Measurements from ENCODE around the gene WWOX.
"Not testable (repeated sequence)": the region's sequence is repeated elsewhere in the genome, so short reads cannot be mapped to it uniquely, and the experiment has no call there.

WWOX gene

DNA sequence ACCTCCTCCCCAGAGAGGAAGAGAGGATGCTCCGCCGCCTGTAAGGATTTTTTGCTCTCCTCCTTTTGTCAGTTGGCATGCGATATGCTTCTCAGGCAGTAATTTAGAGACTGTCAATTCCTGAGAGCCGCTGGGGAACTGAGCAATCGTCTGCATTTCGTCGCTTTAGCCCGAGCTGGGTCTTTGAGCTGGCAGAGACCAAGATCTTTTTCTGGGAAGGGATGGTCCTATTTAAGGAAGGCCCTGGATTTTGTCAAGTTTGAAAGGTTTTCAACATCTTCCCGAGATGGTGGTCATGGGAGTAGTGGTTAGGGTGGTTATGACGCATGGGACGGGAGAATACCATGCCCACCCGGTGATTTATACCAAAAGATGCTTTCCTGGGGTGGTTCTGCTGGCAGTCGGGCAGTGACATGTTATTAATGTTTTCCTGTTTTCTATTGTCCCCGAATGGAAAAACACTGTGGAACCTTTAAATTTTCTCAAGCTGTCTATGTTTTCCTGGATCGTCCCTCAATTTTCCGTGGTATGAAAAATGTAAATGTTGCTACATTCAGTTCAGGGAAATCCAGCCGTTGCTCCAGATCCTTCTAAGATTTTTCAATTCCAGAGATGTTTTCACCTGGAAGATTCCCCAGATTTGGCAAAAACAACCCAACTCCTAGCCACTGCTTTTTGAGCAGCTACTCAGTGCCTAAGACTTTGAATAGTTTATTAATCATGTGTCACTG lies 914.6 kb downstream of the WWOX start:
- no peak for DNase-seq (ENCODE audit: low read depth in 2 of 2)

DNA sequence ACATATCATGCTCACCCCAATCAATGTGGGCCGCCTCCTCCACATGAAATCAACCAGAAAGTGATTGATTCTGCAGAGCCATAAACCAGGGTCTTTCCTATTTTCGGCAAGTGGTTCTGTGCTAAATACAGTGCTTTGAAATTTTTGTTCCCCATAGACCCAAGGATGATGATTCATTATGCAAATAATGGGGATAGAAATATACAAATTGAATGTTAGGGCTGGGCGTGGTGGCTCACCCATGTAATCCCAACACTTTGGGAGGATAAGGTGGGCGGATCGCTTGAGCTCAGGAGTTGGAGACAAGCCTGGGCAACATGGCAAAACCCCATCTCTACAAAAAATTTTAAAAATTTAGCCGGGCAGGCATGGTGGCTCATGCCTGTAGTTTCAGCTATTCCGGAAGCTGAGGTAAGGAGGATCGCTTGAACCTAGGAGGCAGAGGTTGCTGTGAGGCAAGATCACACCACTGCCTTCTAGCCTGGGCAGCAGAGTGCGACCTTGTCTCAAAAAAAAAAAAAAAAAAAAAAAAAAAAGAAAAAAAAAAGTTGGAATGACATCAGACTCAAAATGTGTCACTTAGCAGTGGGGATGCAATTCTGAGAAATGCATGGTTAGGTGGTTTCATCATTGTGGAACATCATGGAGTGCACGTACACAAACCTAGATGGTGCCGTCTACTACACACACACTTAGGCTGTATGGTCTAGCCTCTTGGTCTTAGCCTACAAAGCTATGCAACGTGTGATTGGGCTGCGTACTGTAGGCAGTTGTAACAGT lies 919.4 kb downstream of the WWOX start:
- no peak for DNase-seq (ENCODE audit: low read depth in 2 of 2)

DNA sequence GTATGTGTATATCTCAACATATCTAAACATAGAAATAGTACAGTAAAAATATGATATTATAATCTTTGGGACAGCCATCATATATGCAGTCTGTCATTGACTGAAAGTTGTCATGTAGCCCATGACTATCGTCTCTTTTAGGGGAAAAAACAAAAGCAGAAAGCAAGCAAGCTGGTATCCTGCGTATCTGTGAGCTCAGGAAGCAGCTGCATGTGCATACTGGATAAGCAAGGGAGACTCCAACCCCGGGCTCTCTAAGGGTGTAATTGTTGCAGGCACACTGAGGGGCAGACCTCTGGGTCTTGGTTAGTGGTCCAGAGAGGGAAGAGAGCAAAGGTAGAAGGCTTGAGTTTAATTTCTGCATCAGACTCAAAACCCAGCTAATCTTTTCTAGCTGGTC lies 920.0 kb downstream of the WWOX start:
- no peak for DNase-seq (ENCODE audit: low read depth in 2 of 2)

DNA sequence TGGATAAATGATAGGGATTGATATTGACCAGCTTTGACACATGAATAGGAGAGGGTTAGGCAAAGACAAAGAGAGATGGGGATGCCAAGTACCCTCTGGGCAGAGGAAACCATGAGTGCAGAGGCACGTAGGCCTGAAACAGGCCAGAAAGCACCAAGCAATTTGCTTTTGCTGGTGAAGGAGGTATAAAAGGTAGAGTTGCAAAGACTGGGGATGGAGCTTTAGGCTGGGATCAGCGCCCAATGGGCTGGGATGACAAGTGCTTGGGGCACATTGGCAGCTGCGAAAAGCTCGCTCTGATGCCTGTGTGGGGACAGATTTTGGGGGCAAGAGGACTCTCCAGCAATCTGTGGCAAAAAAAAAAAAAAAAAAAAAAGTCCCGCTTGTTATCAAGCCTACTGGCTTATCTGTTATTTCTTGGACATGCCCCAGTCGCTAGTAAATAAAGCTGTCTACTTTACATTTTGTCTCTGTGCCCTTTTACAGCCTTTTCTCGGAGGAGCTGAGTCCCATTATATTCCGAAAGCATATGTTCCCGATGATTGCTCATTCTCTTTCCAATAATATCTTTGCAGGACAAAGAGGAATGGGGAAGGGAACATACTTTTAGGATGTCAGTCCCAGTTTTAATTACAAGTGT lies 922.7 kb downstream of the WWOX start:
- no peak for DNase-seq (ENCODE audit: low read depth in 2 of 2)

- no peak for DNase-seq (ENCODE audit: low read depth in 2 of 2)
Observed at GRCh38 chr16:79026117-79026516, 926.7 kb downstream of the WWOX start.

GRCh38 chr16:79036541-79036940 lies 937.1 kb downstream of the WWOX start:
- DNase-seq (ENCODE audit: low read depth in 2 of 2): no peak

DNA sequence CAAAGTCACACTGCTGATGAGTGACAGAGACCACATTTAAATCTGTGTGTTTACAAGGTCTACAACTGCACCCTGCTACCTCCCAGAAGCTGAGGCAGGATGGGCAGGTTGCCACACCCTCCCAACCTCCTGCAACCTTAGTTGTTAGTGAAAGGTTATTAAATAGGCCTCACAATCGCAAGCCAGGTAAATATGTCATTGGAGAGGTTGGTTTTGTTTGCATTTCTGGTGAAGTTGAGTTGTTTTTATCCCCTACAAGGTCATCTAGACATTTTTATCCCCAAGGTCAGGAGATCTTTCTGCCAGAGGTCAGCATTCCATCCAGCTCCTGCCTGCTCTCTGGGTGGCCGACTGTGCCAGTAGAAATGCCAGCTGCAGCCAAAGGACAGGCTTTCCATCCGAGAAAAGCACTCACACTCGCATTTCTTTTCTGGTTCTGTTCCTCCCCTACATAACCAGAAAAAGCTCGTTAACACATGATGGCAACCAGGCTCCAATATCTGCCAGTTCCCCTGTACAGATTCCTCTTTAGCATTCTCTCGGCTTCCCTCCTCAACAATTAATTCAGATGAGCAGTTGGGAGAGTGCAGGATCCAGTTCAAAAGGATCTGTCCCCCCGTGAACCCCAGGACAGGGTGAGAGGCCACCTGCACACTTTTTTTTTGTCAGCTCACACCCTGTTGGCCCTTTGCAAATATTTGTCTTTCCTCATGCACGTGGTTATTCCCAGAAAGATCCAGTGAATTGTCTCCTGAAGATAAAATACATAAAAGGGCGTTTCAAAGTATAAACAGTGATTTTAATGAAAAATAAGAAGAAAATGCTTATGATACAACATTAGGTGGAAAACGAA lies 938.3 kb downstream of the WWOX start:
- no peak for DNase-seq (ENCODE audit: low read depth in 2 of 2)

DNA sequence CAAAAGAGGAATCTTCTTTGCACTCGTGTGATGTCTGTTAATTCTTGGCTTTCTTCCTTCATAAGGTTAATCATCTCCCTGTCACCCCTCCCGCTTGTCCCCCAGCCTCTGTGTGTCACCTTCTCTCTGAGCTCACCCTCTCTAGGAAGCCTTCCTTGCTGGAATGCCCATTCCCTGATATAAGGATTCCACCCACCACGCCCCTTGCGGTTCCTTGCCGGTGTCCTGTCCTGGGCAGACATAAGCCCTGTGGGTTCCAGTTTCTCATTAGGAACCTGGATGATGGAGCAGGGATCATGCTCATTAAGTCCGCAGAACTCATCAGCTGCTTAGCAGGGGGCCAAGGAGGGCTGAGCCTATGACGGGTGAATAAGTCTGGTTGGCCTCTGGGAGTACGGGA lies 941.8 kb downstream of the WWOX start:
- no peak for DNase-seq (ENCODE audit: low read depth in 2 of 2)

GRCh38 chr16:79042141-79042540 lies 942.7 kb downstream of the WWOX start:
- no peak for DNase-seq (ENCODE audit: low read depth in 2 of 2)

DNA sequence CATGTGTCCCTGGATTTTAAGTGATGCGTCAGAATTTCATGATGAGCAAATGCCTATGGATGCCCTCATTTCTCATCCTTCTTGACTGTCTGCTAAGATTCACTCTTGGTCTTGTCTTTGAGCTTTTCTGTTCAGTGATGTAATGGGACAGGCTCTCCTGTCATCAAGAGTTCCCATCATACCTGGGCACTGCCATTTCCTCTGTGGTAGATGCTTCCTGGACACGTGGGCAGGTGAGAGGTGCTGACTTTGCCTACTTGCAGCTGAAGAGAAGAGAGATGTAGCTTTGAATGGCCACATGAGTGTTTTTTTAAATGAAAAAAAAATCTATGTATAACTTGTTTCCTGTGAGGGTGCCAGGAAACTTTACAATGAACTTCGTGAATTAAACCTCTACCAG lies 943.4 kb downstream of the WWOX start:
- DNase-seq (ENCODE audit: low read depth in 2 of 2): no peak

- DNase-seq (ENCODE audit: low read depth in 2 of 2): no peak
Observed at GRCh38 chr16:79045191-79045590, 945.7 kb downstream of the WWOX start.

GRCh38 chr16:79047337-79047736 lies 947.9 kb downstream of the WWOX start:
- DNase-seq (ENCODE audit: low read depth in 2 of 2): no peak

DNA sequence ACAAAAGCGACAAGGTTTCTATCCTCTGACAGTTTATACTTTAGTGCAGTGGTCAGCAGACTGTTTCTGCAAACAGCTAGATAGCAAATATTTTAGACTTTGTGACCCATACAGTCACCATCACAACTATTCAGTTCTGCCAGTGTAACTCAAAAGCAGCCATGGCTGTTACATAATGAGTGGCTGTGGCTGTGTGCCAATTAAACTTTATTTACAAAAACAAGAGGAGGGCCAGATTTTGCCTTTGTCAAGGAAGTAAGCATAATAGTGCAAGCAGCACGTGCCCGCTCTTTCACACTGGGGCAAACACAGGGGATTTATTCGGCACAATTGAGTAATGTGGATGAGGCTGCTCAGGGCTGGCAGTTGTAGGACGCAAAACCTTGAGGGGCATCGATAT lies 949.6 kb downstream of the WWOX start:
- DNase-seq (ENCODE audit: low read depth in 2 of 2): no peak

- no peak for DNase-seq (ENCODE audit: low read depth in 2 of 2)
Observed at GRCh38 chr16:79050063-79050462, 950.6 kb downstream of the WWOX start.

DNA sequence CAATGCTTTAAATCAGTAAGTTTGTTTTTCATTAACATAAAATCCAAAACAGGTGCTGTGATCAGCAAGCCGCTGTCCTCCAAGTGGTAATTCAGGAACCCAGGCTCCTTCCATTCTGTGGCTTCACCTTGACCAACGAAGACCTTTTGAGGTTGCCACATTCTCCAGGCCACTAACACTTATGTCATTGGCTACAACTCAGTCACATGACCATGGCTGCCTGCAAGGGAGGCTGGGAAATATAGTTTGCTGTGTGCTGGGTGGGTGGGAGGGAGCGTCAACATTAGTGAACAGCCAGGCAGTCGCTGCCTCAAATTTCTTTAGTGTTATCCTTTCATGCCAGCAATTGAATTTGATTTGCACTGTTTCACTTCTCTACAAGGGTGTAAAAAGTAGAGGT lies 951.9 kb downstream of the WWOX start:
- no peak for DNase-seq (ENCODE audit: low read depth in 2 of 2)

GRCh38 chr16:79052198-79052597 lies 952.7 kb downstream of the WWOX start:
- not testable (repeated sequence) for DNase-seq (ENCODE audit: low read depth in 2 of 2)

DNA sequence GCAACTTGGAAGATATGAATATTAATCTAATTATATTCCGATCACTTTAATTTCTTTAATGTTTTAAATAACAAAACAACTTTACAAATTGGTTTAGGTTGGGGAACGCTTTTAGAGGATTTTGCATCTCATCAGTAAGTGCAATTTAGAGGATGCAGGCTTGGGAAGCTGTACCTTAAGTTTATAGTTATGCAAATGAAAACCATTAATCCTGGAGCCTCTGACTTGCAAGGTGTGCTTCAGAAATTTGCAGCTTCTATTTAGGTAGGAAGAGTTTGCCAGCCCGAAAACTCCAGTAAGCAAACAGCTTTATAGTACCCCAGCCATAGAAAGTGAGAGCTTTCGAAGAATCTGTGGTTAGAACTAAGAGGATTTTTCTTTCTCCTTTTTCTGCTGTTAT lies 954.1 kb downstream of the WWOX start:
- no peak for DNase-seq (ENCODE audit: low read depth in 2 of 2)

DNA sequence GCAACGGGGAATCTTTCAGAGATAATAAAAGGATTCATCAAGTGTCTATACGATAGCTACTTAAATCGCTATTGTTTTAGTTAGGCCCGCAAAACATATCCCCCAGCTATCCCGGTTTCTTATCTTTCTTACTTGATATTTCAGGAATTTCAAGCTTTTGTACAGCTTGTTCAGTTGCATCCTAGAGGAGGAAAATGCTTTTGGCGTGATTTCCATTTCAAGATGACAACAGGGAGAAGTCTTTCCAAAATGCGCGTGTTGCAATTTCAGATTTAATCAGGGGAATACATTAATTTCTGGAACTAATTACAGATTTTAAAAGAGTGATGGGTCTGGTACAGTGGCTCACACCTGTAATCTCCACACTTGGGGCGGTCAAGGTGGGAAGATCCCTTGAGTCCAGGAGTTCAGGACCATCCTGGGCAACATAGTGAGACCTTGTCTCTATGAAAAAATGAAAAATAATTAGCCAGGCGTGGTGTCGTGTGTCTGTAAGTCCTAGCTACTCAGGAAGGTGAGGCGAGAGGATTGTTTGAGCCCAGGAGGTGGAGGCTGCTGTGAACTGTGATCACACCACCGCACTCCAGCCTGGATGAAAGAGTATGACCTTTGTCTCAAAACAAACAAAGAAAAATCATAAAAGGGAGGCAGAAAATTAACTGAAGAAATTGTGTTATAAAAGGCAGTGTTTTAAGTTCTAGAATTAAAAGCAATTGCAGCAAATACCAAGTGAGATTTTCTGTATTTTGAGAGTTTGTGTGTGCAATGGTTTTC lies 954.9 kb downstream of the WWOX start:
- DNase-seq (ENCODE audit: low read depth in 2 of 2): no peak

- no peak for DNase-seq (ENCODE audit: low read depth in 2 of 2)
Observed at GRCh38 chr16:79055251-79055970, 956.0 kb downstream of the WWOX start.

GRCh38 chr16:79061181-79061580 lies 961.7 kb downstream of the WWOX start:
- no peak for DNase-seq (ENCODE audit: low read depth in 2 of 2)

DNA sequence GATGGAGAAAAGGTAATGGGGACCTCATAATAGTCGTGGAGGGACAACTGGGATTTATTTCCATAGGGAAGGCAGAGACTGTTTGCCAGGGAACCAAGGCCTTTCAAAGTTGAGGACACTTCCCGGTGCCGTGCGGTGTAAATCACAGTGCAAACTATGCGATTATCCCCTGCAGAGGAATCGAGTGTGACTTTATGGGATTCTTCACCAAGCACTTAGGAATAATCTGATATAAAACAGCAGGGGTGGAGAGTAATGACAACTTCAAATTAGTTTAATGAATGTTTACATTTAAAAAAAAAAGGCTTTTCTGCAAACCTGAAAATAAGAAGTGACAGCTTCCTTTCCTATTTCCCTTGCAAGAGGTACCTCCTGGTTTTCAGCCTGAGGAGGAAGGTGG lies 962.9 kb downstream of the WWOX start:
- DNase-seq (ENCODE audit: low read depth in 2 of 2): no peak

All from activated CD8-positive, alpha-beta memory T cell treated with anti-CD3 and anti-CD28 coated beads for 4 hours (primary cell).